GM12865 (cell line): ENCODE results near the gene TAS2R40.
A peak's percentile ranks its signal among the peaks of the same experiment; 100 is the strongest.

ENCODE experiments used
- DNase-seq: peaks from one replicate; pipeline ENCODE4 v3.0.0; 2010; ENCODE audit warnings: low read depth
- H3K4me3 ChIP-seq: 2 replicates; pipeline ENCODE4 v1.5.1; 2011; ENCODE audit warnings: mild to moderate bottlenecking, low read depth, low read length, control low read depth
- CTCF ChIP-seq: IDR thresholded peaks from 2 replicates; pipeline ENCODE4 v1.5.1; 2011; ENCODE audit warnings: low read length, control low read depth, low read depth, inconsistent platforms; ENCODE audit not compliant: insufficient read depth; ENCODE audit errors: missing control alignments

Gene TAS2R40

GRCh38 chr7:143239813-143240212 lies 18.0 kb downstream of the TAS2R40 start:
- TF ChIP-seq CTCF, result no peak
- DNase-seq, result no peak
- H3K4me3 ChIP-seq, result no peak overlapping the region

- TF ChIP-seq CTCF, result peak; percentile 89
Observed at GRCh38 chr7:143240291-143241168, 18.7 kb downstream of the TAS2R40 start.

GRCh38 chr7:143242306-143242705 lies 20.5 kb downstream of the TAS2R40 start:
- no peak for DNase-seq
- TF ChIP-seq CTCF, result no peak
- H3K4me3 ChIP-seq, result no peak overlapping the region

More at GRCh38 chr7:143240291-143241168, 18.7 kb downstream of the TAS2R40 start:
- peak; percentile 84 for DNase-seq
- H3K4me3 ChIP-seq, result no peak overlapping the region

- DNase-seq, result no peak
- no peak for TF ChIP-seq CTCF
- H3K4me3 ChIP-seq, result no peak overlapping the region
Observed at GRCh38 chr7:143243111-143243510, 21.3 kb downstream of the TAS2R40 start.

GRCh38 chr7:143243614-143244013 lies 21.8 kb downstream of the TAS2R40 start:
- H3K4me3 ChIP-seq, result no peak overlapping the region
- TF ChIP-seq CTCF, result no peak
- DNase-seq, result no peak

- no peak for DNase-seq
- TF ChIP-seq CTCF, result no peak
- no peak overlapping the region for H3K4me3 ChIP-seq
Observed at GRCh38 chr7:143244321-143244720, 22.5 kb downstream of the TAS2R40 start.

GRCh38 chr7:143245123-143245522 lies 23.3 kb downstream of the TAS2R40 start:
- DNase-seq, result no peak
- TF ChIP-seq CTCF, result no peak
- no peak overlapping the region for H3K4me3 ChIP-seq
